HepG2 (cell line): ENCODE data around the gene TYW1. TPM values are rescaled to one million over a fixed set of nuclear protein-coding genes. Genes with fewer than 3 reads are reported as not detected.

Experiments used
- ATAC-seq: fragments of 200-7000 bp; cut with Tn5 transposase; 3 replicates; pipeline ENCODE4 v1.9.1; 2020; ENCODE audit warnings: mild to moderate bottlenecking, moderate library complexity
- BruUV-seq: library from RNA; stranded (reverse); fragments of 400-500 nt; replicated peaks from 2 replicates; lab custom pipeline; 2021; lab: Mats Ljungman, UMichigan
- CTCF ChIA-PET: fragments of 300-600 bp; formaldehyde crosslinking; extraction: SDS; loops from one replicate; lab custom pipeline; 2021; ENCODE audit warnings: low total read pairs, inconsistent platforms, low intra/inter-chr PET ratio; lab: Yijun Ruan, JAX
- POLR2A ChIA-PET: fragments of 350-600 bp; sonication (Branson Sonifier 250); formaldehyde crosslinking; loops from one replicate; lab custom pipeline; 2020; ENCODE audit warnings: antibody characterized with exemption, inconsistent platforms; lab: Yijun Ruan, JAX
- DNase-seq: peaks from one replicate; pipeline ENCODE4 v3.0.0-alpha.2; 2015; ENCODE audit warnings: low spot score
- FAIRE-seq: peaks from 3 replicates; lab custom pipeline; 2011; peaks lifted over from hg19 to GRCh38; lab: Jason Lieb, UNC
- H2AFZ ChIP-seq: one replicate; pipeline ENCODE4 v1.6.1; 2011; ENCODE audit warnings: low read length, inconsistent platforms
- H3K27ac ChIP-seq: fragments of 300-600 bp; 3 replicates; pipeline ENCODE4 v1.8.0; 2011; ENCODE audit warnings: mixed run types, mild to moderate bottlenecking, mixed read lengths, low read length, inconsistent platforms; ENCODE audit not compliant: insufficient read depth; ENCODE audit errors: extremely low read length
- H3K27me3 ChIP-seq, 2 experiments: fragments of 200-600 bp in 1 of 2; 2 replicates in 1 of 2; 3 replicates in 1 of 2; pipeline versions ENCODE4 v1.6.0 to v1.8.0; 2011; ENCODE audit warnings: low read length in 2 of 2, mild to moderate bottlenecking in 2 of 2, moderate library complexity in 2 of 2, inconsistent platforms in 1 of 2; ENCODE audit not compliant: insufficient read depth in 2 of 2, control insufficient read depth in 1 of 2
- H3K36me3 ChIP-seq, 2 experiments: fragments of 200-600 bp in 1 of 2; replicated peaks in 1 of 2; 2 replicates in 1 of 2; 3 replicates in 1 of 2; pipeline versions ENCODE4 v1.5.1 to v1.8.0; 2011; ENCODE audit warnings: low read length in 2 of 2, inconsistent platforms in 1 of 2; ENCODE audit not compliant: insufficient read depth in 2 of 2, control insufficient read depth in 1 of 2
- H3K4me1 ChIP-seq: 2 replicates; pipeline ENCODE4 v1.5.1; 2012; ENCODE audit warnings: low read length, inconsistent platforms; ENCODE audit not compliant: insufficient read depth
- H3K4me2 ChIP-seq: 2 replicates; pipeline ENCODE4 v1.6.0; 2011; ENCODE audit warnings: low read depth, low read length, inconsistent platforms
- H3K4me3 ChIP-seq, 3 experiments: fragments of 200-600 bp in 1 of 3; sonication (generic), shearing (Covaris generic) in 1 of 3; replicated peaks in 1 of 3; 2 replicates each; pipeline ENCODE4 v1.5.1; 2011 to 2016; ENCODE audit warnings: low read length in 3 of 3, inconsistent platforms in 2 of 3, low read depth in 2 of 3, mild to moderate bottlenecking in 2 of 3, control low read depth in 1 of 3, mixed read lengths in 1 of 3; ENCODE audit not compliant: insufficient read depth in 1 of 3
- H3K79me2 ChIP-seq: one replicate; pipeline ENCODE4 v1.6.1; 2011; ENCODE audit warnings: low read length, inconsistent platforms; ENCODE audit not compliant: insufficient read depth
- H3K9ac ChIP-seq: 2 replicates; pipeline ENCODE4 v1.6.0; 2011; ENCODE audit warnings: mild to moderate bottlenecking, low read depth, low read length, inconsistent platforms; ENCODE audit not compliant: insufficient read depth
- H3K9me3 ChIP-seq: 2 replicates; pipeline ENCODE4 v1.5.1; 2012; ENCODE audit warnings: mild to moderate bottlenecking, low read length
- H4K20me1 ChIP-seq: 2 replicates; pipeline ENCODE4 v1.6.0; 2011; ENCODE audit warnings: inconsistent platforms, mild to moderate bottlenecking, low read length, moderate library complexity; ENCODE audit not compliant: insufficient read depth
- CREB1 ChIP-seq, 2 experiments: fragments of 450-650 bp in 1 of 2; IDR thresholded peaks; 2 replicates each; pipeline ENCODE4 v1.6.1; 2016 to 2017; ENCODE audit warnings: control low read depth in 1 of 2, mild to moderate bottlenecking in 1 of 2, missing compliant biosample characterization in 1 of 2, missing genetic modification characterization in 1 of 2
- CSRNP2 ChIP-seq: sonication (generic); formaldehyde crosslinking; conservative IDR thresholded peaks from 2 replicates; pipeline ENCODE4 v1.8.0; 2022; ENCODE audit warnings: low read depth, missing genetic modification reagents
- GPN1 ChIP-seq: sonication (generic); formaldehyde crosslinking; IDR thresholded peaks from 2 replicates; pipeline ENCODE4 v1.5.1; 2020; ENCODE audit warnings: missing genetic modification reagents, borderline replicate concordance
- HMGA1 ChIP-seq: sonication (generic); formaldehyde crosslinking; conservative IDR thresholded peaks from 2 replicates; pipeline ENCODE4 v1.4.0; 2020; ENCODE audit warnings: missing genetic modification reagents
- IKZF4 ChIP-seq: sonication (generic); formaldehyde crosslinking; IDR thresholded peaks from 2 replicates; pipeline ENCODE4 v1.5.1; 2020; ENCODE audit warnings: borderline replicate concordance, mild to moderate bottlenecking, low read depth, missing genetic modification reagents; ENCODE audit errors: not compliant biosample characterization
- JARID2 ChIP-seq: sonication (generic); formaldehyde crosslinking; IDR thresholded peaks from 2 replicates; pipeline ENCODE4 v1.8.1; 2023; ENCODE audit warnings: missing genetic modification reagents, inconsistent platforms; ENCODE audit not compliant: insufficient replicate concordance
- KMT2B ChIP-seq: IDR thresholded peaks from 2 replicates; pipeline ENCODE4 v1.6.1; 2016; ENCODE audit warnings: missing genetic modification reagents, missing compliant biosample characterization
- MAZ ChIP-seq, 2 experiments: sonication (generic) in 1 of 2; formaldehyde crosslinking in 1 of 2; IDR thresholded peaks; 2 replicates each; pipeline versions ENCODE4 v1.5.0 to v1.6.1; 2012 to 2020; ENCODE audit warnings: low read depth in 2 of 2, mild to moderate bottlenecking in 2 of 2, borderline replicate concordance in 1 of 2, improper control_type of control experiment in 1 of 2, low read length in 1 of 2, missing genetic modification reagents in 1 of 2, moderate library complexity in 1 of 2
- MZF1 ChIP-seq: sonication (generic); formaldehyde crosslinking; IDR thresholded peaks from 2 replicates; pipeline ENCODE4 v1.8.1; 2023; ENCODE audit warnings: mild to moderate bottlenecking, missing genetic modification reagents, borderline replicate concordance
- ONECUT2 ChIP-seq: sonication (generic); formaldehyde crosslinking; IDR thresholded peaks from 2 replicates; pipeline ENCODE4 v1.4.0; 2020; ENCODE audit warnings: missing genetic modification reagents
- RARG ChIP-seq: sonication (generic); formaldehyde crosslinking; IDR thresholded peaks from 2 replicates; pipeline ENCODE4 v1.4.0; 2020; ENCODE audit warnings: low read depth, mild to moderate bottlenecking, missing genetic modification reagents
- SMAD1 ChIP-seq: sonication (generic); formaldehyde crosslinking; IDR thresholded peaks from 2 replicates; pipeline ENCODE4 v1.4.0; 2020; ENCODE audit warnings: missing genetic modification reagents, low read depth, mild to moderate bottlenecking, borderline replicate concordance
- TAF1 ChIP-seq: sonication (generic); formaldehyde crosslinking; IDR thresholded peaks from 2 replicates; pipeline ENCODE4 v1.4.0; 2020; ENCODE audit warnings: missing genetic modification reagents
- YEATS2 ChIP-seq: sonication (generic); formaldehyde crosslinking; IDR thresholded peaks from 2 replicates; pipeline ENCODE4 v1.4.0; 2020; ENCODE audit warnings: missing genetic modification reagents, borderline replicate concordance
- ZNF317 ChIP-seq: sonication (generic); formaldehyde crosslinking; IDR thresholded peaks from 2 replicates; pipeline ENCODE4 v1.5.0; 2020; ENCODE audit warnings: mild to moderate bottlenecking, missing genetic modification reagents
- ZNF7 ChIP-seq: IDR thresholded peaks from 2 replicates; pipeline ENCODE4 v1.6.1; 2016; ENCODE audit warnings: missing biosample characterization, missing genetic modification reagents
- ZNF841 ChIP-seq: sonication (generic); formaldehyde crosslinking; IDR thresholded peaks from 2 replicates; pipeline ENCODE4 v1.8.1; 2023; ENCODE audit warnings: missing genetic modification reagents, borderline replicate concordance
- ZNF891 ChIP-seq: sonication (generic); formaldehyde crosslinking; IDR thresholded peaks from 2 replicates; pipeline ENCODE4 v1.5.0; 2020; ENCODE audit warnings: mild to moderate bottlenecking, missing genetic modification reagents
- WGBS: methylation state at CpG from one replicate; pipeline ENCODE4 v1.1.6; 2017; ENCODE audit warnings: low lambda C conversion rate; 5-methylcytosine and 5-hydroxymethylcytosine counted together
- in situ Hi-C: cut with HindIII; loops from 2 replicates; pipeline ENCODE4 v1.10.0; 2017; ENCODE audit warnings: low pct_unique_long_range_greater_than_20kb; ENCODE audit not compliant: extremely low pct_ligation_motif_present
- intact Hi-C: fragments of 100-400 bp; cut with micrococcal nuclease; formaldehyde crosslinking; loops from one replicate; pipeline ENCODE4 v1.10.0; 2022; ENCODE audit not compliant: unreplicated experiment
- polyA plus RNA-seq, 8 experiments: library from polyadenylated mRNA; depleted of rRNA in 3 of 8; stranded (reverse) in 7 of 8; unstranded in 1 of 8; fragments of >200 nt; fragmentation: Illumina TruSeq in 4 of 8; extraction: Trizol in 4 of 8; gene quantifications; 2 replicates each; pipeline versions ENCODE4 v1.2.1 to v1.2.3, GENCODE V29; 2011 to 2016; ENCODE audit warnings: low read depth in 4 of 8, missing spikeins in 1 of 8, mixed read lengths in 1 of 8; ENCODE audit not compliant: insufficient read depth in 1 of 8
- total RNA-seq, 5 experiments: library from RNA; depleted of rRNA; stranded (reverse); fragments of >200 nt; fragmentation: Illumina TruSeq; extraction: Trizol; gene quantifications; 2 replicates each; pipeline ENCODE4 v1.2.3, GENCODE V29; 2016; ENCODE audit warnings: low read depth in 1 of 5
- TF ChIP-seq, protein P1 (sequence below): sonication (generic); formaldehyde crosslinking; IDR thresholded peaks from 2 replicates; pipeline ENCODE4 v1.4.0; 2020; ENCODE audit warnings: missing genetic modification reagents

TYW1 gene
- total and polyA plus RNA-seq, 2 of the 13 experiments (the other 11 are each of a cell fraction or from before 2014, with no cell fraction given) = 8.6 to 17.6 TPM

GRCh38 chr7:67021260-67021659, 24.6 kb downstream of the TYW1 start:
- no peak for FAIRE-seq
- H2AFZ ChIP-seq = no peak overlapping the region
- no peaks in the 10 kb centered on the region for H3K27me3 ChIP-seq
- no peak overlapping the region for H3K9ac ChIP-seq
- no peaks in the 10 kb centered on the region for H3K9me3 ChIP-seq
- no peak overlapping the region for H3K4me3 ChIP-seq
- DNase-seq = no peak
- WGBS = 93% methylated on average over 7 of the region's 7 CpGs
- intact Hi-C loops = no loop called here
- no TSS peak for BruUV-seq
- H4K20me1 ChIP-seq = no peaks in the 10 kb centered on the region
- no peaks in the 10 kb centered on the region for H3K79me2 ChIP-seq
- no peak overlapping the region for H3K4me2 ChIP-seq
- TF ChIP-seq YEATS2 (CRISPR knock-in tag) = no peak
- TF ChIP-seq, protein P1, sequence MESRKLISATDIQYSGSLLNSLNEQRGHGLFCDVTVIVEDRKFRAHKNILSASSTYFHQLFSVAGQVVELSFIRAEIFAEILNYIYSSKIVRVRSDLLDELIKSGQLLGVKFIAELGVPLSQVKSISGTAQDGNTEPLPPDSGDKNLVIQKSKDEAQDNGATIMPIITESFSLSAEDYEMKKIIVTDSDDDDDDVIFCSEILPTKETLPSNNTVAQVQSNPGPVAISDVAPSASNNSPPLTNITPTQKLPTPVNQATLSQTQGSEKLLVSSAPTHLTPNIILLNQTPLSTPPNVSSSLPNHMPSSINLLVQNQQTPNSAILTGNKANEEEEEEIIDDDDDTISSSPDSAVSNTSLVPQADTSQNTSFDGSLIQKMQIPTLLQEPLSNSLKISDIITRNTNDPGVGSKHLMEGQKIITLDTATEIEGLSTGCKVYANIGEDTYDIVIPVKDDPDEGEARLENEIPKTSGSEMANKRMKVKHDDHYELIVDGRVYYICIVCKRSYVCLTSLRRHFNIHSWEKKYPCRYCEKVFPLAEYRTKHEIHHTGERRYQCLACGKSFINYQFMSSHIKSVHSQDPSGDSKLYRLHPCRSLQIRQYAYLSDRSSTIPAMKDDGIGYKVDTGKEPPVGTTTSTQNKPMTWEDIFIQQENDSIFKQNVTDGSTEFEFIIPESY (CRISPR knock-in tag) = no peak
- no peak for TF ChIP-seq IKZF4 (CRISPR knock-in tag)
- no peak for TF ChIP-seq KMT2B (CRISPR knock-in tag)
- no peak for TF ChIP-seq TAF1 (CRISPR knock-in tag)
- TF ChIP-seq ZNF317 (CRISPR knock-in tag) = no peak
- TF ChIP-seq MAZ (IDR thresholded peaks at IDR 0.05; ENCODE audit: borderline replicate concordance, low read depth, low read length) = no peak
- TF ChIP-seq MAZ (CRISPR knock-in tag; IDR thresholded peaks at IDR 0.05; ENCODE audit: low read depth) = no peak
- no peak for TF ChIP-seq CSRNP2 (CRISPR knock-in tag)
- TF ChIP-seq JARID2 (CRISPR knock-in tag) = no peak
- no peak for TF ChIP-seq ZNF7 (CRISPR knock-in tag)
- TF ChIP-seq ZNF891 (CRISPR knock-in tag) = no peak
- no peak for TF ChIP-seq RARG (CRISPR knock-in tag)
- TF ChIP-seq ZNF841 = no peak
- no peak for TF ChIP-seq MZF1 (CRISPR knock-in tag)
- TF ChIP-seq GPN1 (CRISPR knock-in tag) = no peak
- TF ChIP-seq CREB1 (IDR thresholded peaks at IDR 0.05) = no peak
- TF ChIP-seq CREB1 (CRISPR knock-in tag; IDR thresholded peaks at IDR 0.05) = no peak
- TF ChIP-seq ONECUT2 (CRISPR knock-in tag) = no peak
- no peak for TF ChIP-seq HMGA1 (CRISPR knock-in tag)
- TF ChIP-seq SMAD1 = no peak
- TF ChIP-seq, all 625 proteins: peak for 0
- no peak for ATAC-seq
- peaks cover 10 to 36% of the 10 kb centered on the region in 2 experiments for H3K36me3 ChIP-seq
- ChIA-PET CTCF (no interaction called here), POLR2A (no interaction called here)
- no peaks in the 10 kb centered on the region for H3K4me1 ChIP-seq
- H3K27ac ChIP-seq = no peak overlapping the region
- in situ Hi-C loops = no loop called here
